GM19351 (cell line): ENCODE measurements around the gene SCNN1G.

Source experiments
- ATAC-seq: cut with Tn5 transposase; IDR thresholded peaks from one replicate; pipeline ENCODE4 v1.9.1; 2021; ENCODE audit warnings: mild to moderate bottlenecking, moderate library complexity; ENCODE audit not compliant: unreplicated experiment

The SCNN1G gene

DNA sequence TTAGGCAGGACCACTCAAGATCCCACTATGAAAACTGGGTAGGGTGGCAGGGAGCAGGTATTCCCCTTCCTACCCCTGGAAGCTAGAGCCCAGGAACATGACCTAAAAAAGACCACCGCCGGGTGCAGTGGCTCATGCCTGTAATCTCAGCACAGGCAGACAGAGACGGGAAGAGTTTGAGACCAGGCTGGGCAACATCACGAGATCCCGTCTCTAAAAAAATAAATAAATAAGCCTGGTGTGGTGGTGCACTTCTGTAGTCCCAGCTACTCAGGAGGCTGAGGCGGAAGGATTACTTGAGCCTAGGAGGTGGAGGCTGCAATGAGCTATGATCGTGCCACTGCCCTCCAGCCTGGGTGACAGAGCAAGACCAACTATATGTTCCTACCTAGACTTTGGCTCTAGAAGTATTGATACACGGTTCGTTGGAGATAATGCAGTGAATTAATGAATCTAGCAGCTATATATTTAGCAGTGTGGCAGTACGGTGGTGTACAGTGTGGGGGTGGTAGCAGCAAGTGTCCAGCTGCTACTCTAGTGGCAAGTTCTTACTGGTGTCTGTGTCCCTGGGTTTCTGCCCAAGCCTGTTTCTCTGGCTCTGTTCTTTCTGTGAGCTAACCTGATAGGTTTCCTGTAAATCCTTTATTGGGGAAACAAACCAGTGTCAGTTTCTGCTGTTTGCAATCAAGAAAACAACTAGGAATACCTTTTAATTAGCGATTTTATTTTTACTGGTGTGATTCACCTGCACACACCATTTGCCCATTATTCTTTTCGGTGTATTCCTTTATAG is 30.0 kb upstream of the SCNN1G start:
- no peak for ATAC-seq

DNA sequence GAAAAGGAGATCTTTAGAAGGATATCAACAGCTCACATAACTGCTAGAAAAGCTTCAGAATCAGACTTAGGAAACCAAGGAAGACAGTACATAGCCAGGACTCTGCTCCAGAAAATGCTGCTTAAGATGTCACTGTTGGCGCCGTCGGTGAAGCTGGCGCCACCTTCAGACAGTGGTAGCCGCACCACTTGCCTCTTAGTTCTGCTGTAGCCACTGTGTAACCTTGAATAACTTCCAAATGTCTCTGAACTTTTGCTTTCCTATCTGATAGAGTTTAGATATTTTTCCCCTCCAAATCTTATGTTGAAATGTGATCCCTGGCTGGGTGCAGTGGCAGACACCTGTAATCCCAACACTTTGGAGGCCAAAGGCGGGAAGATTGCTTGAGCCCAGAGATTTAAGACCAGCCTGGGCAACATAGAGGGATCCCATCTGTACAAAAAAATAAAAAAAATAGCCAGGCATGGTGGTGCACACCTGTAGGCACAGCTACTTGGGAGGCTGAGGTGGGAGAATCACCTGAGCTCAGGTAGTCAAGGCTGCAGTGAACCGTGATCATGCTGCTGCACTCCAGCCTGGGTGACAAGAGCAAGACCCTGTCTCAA is 27.0 kb upstream of the SCNN1G start:
- no peak for ATAC-seq

DNA sequence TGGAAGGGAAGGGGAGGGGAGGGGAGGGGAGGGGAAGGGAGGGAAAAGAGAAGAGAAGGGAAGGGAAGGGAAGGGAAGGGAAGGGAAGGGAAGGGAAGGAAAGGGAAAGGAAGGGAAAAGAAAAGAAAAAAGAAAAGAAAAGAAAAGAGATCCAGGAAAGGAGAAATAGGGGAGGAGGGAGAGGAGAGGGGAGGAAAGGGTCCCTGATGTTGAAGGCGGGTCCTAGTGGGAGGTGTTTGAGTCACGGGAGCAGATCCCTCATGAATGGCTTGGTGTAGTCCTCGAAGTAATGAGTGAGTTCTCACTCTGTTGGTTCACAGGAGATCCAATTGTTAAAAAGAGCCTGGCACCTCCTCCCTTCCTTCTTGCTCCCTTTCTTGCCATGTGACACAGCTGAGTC is 26.4 kb upstream of the SCNN1G start:
- ATAC-seq, result no peak

DNA sequence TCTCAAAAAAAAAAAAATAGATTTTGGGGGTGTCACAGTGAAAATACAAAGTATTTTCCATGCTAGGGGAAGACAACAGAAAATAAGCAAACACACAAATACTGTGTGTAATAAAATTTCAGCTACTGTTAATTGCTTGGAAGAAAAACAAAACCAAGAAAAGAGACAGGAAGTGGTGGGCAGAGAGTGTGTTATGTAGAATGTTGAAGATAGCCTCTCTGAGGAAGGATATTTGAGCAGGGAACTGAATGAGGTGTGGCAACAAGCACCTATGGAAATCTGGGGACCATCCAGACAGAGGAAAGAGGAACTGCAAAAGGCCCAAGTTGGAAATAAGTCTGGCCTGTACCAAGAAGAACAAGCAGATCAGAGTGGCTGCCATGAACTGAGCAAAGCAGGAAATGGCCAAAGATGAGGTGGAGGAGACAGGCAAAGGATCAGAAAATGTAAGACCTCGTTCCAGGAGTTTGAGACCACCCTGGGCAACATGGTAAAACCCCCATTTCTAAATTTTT is 25.5 kb upstream of the SCNN1G start:
- ATAC-seq, result no peak

DNA sequence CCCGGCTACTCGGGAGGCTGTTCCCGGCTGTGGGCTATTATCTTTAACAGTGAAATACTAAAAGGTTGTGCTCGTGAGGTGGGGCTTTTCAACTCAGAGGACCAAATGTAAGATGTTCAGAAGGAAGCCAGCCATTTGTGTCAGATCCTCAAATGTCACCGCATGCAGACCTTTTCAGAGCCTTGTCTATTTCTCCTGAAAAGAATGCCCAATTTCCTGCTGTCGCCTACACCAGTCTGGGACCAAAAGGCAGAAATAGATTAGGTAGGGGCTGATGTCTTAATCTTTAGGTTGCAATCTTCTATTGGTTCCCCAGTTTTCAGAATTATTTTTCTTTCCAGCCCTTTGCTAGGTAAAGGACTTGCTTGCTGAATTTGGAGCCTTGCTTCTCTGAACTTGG is 24.4 kb upstream of the SCNN1G start:
- no peak for ATAC-seq

DNA sequence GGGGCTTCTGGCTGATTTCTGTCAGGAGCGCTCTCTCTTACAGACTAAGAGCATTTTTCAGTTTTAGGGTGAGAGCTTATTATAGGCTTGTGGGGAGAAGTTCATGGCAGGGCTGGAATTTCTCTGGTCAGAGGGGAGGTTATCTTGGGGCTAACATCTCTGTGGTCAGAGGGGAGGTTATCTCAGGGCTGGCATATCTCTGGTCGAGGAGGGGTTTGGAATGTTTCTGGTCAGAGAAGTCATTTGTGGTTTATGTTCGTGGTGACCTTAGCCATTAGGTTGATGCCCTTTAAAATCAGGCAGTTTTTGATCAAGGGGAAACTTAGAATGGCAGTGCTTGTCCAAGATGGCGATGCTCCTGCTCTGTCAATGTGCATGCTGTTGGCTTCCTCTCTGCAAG is 22.5 kb upstream of the SCNN1G start:
- no peak for ATAC-seq

DNA sequence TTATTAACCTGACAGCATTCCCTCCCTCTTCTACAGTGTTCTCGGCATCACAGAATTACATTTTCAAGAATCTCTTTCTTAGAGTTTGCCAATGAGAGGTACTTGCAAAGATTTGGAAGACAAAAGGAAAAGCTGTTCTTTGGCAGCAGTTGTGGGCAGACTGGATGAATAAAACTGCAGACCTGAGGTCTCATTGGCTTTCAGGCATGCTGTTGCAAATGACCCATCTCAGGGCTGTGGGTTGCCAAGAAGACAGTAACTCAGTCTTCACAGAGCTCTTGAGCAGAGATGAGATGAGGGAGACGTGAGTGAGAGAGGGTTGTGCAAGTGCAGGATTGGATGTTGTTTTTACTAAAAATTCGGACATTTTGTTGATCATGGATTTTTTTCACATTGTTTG is 22.0 kb upstream of the SCNN1G start:
- ATAC-seq, result no peak

DNA sequence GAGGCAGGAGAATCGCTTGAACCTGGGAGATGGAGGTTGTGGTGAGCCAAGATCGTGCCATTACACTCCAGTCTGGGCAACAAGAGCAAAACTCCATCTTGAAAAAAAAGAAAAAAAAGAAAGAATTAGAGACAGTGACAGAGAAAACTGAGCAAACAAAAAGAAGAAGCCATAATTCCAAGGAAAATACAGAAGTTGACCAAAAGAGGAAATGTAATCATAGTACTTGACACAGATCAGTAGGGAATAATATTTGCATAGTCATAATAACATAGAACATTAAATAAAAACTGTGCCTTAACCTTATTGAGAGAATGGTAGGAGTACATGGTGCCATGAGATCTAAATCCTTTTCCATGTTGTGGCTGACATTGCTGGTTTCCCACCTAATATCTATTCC is 18.6 kb upstream of the SCNN1G start:
- ATAC-seq, result no peak

DNA sequence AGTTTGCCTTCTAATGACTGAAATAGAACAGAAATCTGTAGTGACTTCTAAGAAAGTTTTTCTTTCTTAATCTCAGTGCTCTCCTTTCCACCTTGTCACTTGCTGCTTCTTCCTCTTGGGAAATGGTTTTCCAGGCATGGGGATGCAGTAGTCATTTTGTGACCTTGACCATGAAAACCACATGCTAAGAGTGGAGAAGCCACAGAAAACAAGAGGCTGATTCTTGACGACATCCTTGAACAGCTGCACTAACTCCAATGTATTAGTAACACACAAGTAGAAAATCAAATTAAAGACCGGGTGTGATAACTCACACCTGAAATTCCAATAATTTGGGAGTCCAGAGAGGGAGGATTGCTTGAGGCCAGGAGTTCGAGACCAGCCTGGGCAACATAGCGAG is 17.8 kb upstream of the SCNN1G start:
- ATAC-seq, result no peak

DNA sequence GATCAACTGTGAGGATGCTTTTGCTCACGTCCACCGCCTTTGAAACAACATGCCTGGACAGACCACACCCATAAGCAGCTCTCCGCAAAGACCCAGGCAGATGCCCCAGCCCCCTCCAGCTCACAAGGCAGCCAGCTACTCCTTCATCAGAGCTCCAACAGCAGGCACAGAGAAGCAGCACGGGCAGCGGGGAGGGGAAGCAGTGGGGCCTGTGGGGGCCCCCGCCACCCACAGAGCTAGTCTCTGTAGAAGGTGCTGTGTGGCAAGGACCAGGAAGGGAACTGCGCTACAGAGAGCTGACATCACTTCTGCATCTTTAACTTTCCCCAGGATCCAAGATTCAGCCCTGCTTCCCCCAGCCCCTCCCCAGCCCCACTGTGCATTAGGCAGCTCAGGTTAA is 10.0 kb upstream of the SCNN1G start:
- ATAC-seq, result no peak

DNA sequence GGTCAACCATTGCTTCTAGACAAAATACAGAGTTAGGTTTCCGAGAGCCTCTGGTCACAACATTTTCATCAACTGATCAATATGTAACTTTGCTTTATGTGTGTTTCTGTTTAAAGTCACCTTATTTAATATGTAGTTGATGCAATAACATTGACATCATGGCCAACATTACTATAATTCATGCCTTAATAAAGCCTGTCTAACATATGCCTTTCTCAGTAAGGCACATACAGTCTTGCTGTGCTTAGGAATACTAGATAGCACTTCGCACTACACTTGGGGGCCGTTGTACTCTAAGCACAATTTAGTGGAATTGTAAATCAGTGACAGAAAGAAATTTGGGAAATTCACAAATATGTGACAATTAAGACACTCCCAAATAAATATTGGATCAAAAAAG is 9.6 kb upstream of the SCNN1G start:
- no peak for ATAC-seq

DNA sequence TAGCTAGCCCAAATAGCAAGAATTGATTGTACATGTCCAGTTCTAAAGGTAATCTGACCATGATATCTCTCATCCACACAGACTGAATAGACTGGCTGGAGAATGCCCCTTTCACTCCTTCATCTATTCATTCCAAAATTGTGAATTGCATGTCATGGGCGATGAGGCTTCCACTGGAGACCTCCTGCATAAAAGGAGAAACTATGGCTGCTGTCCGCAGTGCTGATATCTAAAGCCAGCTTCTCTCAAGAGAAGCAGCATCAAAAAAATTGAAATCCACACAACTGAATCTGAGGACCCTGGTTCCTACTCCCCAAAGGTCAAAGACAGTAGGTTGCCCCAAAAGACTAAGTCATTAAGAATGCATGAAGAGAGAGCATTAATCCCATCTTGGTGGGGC is 7.9 kb upstream of the SCNN1G start:
- ATAC-seq, result no peak

DNA sequence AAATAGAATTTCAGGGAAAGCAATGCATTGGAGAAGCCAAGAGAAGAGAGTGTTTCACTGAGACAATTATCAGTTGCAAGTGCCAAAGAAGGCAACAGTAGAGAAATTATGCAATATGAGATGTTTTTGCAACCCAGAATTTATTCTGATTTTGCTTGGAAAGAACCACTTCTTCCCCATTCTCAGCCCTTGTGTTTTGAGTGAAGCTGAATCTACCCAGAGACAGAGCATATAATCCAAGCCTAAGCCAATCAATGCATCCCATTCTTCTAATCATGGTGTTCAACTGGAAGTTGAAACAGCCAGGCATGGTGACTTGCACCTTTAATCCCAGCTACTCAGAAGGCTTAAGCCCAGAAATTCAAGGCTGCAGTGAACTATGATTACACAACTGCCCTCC is 6.9 kb upstream of the SCNN1G start:
- no peak for ATAC-seq

DNA sequence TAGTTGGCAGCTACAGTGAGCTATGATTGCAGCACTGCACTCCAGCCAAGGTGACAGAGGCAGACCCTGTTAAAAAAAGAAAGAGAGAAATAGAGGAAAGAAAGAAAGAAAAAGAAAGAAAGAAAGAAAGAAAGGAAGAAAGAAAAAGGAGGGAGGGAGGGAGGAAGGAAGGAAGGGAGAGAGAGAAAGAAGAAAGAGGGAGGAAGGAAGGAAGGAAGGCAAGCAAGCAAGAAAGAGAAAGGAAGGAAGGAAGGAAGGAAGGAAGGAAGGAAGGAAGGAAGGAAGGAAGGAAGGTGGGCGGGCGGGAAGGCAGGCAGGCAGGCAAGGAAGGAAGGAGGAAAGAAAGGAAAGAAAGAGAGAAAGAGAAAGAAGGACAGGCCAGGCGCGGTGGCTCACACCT is 1.0 kb upstream of the SCNN1G start:
- ATAC-seq, result no peak

DNA sequence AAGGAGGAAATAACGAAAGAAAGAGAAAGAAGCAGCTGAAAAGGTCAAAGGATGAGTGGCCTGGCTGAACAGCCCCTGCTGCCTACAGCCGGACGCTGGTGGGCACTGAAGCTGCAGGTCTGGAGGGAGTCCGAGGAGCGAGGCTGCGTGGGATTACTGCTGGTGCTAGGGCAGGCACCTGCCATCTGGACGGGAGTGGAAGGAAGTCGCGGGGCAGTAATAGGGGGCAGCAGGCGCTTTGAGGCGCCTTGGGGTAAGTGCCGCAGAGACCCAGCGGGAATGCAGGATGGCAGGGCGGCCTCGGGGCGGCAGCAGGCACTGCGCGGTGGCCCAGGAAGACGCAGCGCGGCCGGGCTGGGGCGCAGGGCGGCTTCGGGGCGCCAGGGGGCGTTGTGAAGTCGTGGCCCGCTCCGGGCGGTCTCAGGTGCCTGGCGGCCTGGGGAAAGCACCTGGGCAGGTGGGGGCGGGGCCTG is 303 bp upstream of the SCNN1G start:
- peak; percentile 93 for ATAC-seq

DNA sequence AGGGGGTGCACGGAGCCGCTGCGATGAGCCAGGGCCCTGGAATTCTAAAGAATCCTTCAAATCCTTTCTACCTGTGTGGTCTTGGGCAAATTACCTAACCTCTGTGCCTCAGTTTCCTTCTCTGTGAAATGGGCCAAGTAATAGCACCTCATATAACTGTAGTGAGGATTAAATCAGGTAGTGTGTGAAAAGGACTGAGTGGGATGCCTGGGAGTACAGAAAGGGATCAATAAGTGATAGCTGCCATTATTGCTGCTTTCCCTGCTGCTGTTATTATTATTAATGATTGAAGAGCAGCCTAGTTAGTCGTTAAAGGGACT is 958 bp downstream of the SCNN1G start:
- ATAC-seq, result no peak

DNA sequence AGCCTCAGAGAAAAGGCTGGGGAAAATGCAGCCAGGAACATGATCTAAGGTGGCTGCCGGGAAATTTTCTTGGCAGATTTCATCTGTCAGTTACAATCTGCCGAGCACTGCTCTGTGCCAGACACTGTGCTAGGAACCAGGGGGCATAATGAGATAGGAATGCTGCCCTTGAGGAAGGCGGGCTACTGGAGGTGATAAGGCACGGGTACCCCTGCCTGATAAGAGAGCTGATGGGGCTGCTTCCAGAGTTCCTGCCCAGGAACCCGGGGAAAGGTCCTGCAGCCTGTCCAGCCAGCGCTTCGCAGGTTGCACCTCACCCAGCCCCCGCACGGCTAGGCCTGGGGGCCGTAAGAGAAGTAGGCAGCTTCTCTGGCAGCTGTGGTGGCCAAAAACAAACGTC is 3.1 kb downstream of the SCNN1G start:
- no peak for ATAC-seq

DNA sequence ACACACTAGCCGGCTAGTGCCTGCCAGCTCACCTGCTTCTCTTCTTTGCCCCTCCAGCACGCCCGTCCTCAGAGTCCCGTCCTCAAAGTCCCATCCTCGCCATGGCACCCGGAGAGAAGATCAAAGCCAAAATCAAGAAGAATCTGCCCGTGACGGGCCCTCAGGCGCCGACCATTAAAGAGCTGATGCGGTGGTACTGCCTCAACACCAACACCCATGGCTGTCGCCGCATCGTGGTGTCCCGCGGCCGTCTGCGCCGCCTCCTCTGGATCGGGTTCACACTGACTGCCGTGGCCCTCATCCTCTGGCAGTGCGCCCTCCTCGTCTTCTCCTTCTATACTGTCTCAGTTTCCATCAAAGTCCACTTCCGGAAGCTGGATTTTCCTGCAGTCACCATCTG is 3.6 kb downstream of the SCNN1G start:
- no peak for ATAC-seq

DNA sequence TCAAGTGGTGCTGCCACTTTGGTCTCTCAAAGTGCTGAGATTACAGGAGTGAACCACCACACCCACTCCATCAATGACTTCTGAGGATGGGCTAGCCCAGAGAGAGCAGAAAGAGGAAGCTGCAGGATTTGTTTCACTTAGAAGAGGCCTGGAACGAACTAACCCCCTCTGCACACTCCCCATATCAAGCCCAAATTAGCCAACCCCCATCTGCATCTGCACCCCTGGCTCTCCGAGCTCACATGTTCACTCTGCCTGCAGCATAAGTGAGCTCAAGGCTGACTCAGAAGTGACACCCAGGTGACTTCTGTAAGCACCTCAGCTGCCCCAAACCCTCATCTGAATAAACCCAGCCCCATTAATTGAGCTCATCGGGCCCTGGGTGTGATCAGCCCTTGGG is 4.8 kb downstream of the SCNN1G start:
- ATAC-seq, result no peak

DNA sequence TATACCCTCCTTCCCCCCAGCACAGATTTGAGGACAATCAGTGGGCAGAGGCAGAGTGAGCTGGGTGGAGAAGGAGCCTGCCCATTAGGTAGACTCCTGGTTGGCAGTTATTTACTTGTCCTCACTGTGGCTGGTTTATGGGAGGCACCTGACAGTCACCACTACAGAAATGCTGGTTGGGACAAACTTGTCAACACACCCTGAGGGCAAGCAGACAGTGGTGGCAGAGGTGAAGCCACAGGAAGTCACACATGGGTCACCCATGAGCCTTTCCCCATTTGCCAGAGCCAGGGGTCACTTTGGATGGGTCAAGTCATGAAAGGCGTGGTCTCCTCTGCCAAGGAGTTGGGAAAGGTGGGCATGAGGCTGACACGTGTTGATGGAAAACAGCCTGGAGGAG is 6.4 kb downstream of the SCNN1G start:
- no peak for ATAC-seq

DNA sequence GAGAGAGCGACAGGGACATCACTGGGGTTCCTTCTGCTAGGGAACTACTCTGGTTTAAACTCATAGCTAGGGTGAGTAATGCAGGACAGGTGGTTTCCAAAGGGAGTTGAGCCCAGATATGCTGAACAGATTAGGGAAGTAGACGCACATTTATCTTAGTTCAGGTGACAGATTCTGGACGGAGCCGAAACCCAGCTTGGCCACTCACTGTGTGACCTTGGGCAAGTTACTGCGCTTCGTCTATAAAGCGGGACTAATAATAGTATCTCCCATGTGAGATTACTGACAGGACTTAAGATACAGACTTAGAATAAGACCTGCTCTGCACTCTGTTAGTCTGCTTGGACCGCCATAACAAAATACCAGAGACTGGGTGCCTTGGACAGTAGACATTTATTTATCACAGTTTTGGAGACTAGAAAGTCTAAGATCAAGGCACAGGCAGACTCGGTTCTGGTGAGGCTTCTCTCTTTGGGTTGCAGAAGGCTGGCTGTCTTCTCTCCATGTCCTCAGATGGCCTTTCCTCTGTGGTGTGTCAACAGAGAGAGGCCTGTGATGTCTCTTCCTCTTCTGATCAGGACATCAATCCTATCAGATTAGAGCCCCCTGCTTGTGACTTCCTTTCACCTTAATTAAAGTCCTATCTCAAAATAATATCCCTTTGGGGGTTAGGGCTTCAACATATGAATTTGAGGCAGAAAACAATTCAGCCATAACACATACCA is 12.1 kb downstream of the SCNN1G start:
- no peak for ATAC-seq

DNA sequence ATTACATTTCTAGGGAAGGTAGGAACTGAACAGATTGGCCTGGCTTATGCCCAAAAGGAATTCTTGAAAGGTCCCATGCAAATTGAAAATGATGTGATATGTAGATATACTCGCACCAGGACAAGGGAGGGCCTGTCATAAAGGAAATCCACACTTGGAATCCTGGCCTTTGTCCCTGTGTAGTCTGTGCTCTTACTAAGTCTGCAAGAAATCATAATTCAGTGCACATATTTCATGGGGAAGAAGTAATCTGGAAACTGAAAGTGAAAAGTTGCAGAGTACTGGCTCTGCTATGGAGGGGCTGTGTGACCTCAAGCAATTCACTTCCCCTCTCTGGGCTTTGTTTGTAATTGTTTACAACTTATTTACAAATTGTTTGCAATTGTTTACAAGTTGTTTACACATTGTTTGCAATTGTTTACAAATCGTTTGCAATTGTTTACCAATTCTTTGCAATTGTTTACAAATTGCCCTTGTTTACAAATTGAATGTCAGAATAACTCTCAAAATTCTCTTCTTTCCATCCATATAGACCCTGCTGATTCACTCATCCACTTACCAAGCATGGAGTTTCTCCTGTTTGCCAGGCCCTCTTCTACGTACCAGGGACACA is 12.9 kb downstream of the SCNN1G start:
- no peak for ATAC-seq
